ENCODE measurements around the gene SFXN5.
A peak's percentile ranks its signal among the peaks of the same experiment; 100 is the strongest.

Gene SFXN5

DNA sequence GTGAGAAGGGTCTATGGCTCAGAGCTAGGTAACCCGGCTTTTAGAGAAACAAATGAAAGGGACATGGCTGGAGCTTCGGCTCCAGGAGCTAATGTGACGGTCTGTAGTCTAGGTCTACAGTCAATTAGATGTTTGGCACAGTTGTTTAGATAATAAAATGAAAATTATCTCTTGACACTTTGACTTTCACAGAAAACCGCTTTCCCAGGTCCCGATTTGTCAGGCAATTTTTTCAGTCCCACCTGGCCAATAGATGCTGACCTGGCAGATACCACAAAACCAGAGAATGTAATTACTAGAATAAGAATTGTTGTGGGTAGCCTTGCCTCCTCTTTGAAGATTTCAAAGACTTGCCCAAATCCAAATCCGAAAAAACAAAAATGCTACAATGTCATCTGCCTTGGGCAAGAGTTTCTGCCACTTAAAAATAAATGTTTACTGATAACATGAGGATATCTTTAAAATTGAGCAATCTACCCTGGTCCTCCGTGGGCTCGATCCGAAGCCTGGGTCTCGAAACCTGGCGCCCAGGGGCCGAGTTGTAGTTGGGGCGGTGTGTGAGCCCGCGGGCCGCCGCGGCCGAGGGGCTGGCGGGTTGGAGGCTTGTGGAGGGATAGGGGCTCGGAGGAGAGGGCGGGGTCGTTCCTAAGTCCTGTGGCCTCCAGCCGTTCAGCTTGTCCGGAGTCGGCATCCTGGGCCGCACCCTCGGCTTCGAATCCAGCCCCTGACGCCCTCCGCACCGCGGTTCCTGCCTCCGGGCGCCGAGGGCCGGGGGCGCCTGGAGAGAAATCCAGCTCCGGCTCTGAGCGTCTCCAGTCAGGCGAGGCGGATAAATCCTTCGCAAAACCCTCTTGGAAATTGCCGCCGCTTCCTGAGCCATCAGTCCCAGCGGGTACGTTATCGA, 151.8 kb downstream of the SFXN5 start:
- no peak overlapping the region; the same call in 1 of the 2 replicates for H3K4me3 ChIP-seq (ENCODE audit: low read depth, low read length)
- TF ChIP-seq, protein P1, sequence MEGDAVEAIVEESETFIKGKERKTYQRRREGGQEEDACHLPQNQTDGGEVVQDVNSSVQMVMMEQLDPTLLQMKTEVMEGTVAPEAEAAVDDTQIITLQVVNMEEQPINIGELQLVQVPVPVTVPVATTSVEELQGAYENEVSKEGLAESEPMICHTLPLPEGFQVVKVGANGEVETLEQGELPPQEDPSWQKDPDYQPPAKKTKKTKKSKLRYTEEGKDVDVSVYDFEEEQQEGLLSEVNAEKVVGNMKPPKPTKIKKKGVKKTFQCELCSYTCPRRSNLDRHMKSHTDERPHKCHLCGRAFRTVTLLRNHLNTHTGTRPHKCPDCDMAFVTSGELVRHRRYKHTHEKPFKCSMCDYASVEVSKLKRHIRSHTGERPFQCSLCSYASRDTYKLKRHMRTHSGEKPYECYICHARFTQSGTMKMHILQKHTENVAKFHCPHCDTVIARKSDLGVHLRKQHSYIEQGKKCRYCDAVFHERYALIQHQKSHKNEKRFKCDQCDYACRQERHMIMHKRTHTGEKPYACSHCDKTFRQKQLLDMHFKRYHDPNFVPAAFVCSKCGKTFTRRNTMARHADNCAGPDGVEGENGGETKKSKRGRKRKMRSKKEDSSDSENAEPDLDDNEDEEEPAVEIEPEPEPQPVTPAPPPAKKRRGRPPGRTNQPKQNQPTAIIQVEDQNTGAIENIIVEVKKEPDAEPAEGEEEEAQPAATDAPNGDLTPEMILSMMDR (IDR thresholded peaks at IDR 0.05; ENCODE audit: insufficient read depth, low read depth, low read length, missing control alignments) = no peak
- DNase-seq (ENCODE audit: low read depth) = peak; percentile 30

DNA sequence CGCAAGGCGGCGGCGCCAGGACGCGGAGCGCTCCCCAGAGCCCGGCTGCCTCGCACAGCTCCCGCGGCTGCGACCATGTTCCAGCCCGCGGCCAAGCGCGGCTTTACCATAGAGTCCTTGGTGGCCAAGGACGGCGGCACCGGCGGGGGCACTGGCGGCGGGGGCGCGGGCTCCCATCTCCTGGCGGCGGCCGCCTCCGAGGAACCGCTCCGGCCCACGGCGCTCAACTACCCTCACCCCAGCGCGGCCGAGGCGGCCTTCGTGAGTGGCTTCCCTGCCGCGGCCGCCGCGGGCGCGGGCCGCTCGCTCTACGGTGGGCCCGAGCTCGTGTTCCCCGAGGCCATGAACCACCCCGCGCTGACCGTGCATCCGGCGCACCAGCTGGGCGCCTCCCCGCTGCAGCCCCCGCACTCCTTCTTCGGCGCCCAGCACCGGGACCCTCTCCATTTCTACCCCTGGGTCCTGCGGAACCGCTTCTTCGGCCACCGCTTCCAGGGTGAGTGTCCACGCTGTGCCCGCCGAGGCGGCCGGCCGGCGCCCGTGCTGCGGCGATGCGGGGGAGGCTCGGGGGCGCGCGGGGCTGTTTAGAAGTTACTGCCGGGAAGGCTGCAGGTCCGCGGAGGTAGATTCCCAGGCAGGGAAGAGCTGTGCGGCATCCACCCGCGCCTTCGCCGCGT, 153.5 kb downstream of the SFXN5 start:
- TF ChIP-seq, protein P1 (IDR thresholded peaks at IDR 0.05; ENCODE audit: insufficient read depth, low read depth, low read length, missing control alignments) = no peak
- H3K4me3 ChIP-seq (ENCODE audit: low read depth, low read length) = peak overlapping the region; percentile 28
- no peak for DNase-seq (ENCODE audit: low read depth)

DNA sequence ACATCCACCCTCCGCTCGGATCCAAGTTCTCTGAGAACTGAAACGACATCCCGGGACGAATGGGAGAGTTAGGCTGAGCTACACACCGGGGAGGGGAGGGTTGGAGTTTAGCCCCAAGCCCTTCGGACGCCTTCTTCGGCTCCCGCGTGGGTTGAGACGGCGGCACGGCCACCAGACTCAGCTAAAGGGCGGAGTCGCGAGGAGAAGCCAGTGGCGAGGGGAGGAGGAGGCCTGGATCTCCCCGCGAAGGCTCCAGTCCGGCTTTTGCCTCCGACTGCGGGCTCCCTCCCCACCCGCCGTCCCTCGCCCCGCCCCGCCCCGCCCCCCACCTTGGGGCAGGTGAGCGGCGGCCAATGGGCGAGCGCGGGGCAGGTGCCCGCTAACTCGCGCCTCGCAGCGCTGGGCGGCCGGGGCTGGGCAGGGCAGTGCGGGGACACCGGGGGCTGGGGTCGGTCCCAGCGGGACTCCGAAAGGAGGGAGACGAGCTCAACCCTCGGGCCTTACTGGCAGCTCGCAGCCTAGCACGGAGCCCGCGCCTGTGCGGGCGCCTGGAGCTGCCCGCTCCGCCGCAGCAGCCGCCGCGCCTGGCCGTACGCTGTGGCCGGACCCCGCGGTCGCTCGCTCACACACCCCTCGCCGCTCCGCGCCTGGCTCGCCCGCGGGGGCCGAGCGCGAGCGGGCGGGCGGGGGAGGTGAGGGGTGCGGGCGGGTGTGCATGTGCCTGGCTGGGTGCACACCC, 154.2 kb downstream of the SFXN5 start, which contains the start of gene EMX1:
Gene EMX1 (plus strand): TSS at position 382 of the 739 bp plus-strand sequence. CDS start 334 bp downstream, at position 716.
- TF ChIP-seq, protein P1 (IDR thresholded peaks at IDR 0.05; ENCODE audit: insufficient read depth, low read depth, low read length, missing control alignments) = no peak
- H3K4me3 ChIP-seq (ENCODE audit: low read depth, low read length) = peak within 1 kb of the TSS; percentile 59
- peak; percentile 85 for DNase-seq (ENCODE audit: low read depth)

DNA sequence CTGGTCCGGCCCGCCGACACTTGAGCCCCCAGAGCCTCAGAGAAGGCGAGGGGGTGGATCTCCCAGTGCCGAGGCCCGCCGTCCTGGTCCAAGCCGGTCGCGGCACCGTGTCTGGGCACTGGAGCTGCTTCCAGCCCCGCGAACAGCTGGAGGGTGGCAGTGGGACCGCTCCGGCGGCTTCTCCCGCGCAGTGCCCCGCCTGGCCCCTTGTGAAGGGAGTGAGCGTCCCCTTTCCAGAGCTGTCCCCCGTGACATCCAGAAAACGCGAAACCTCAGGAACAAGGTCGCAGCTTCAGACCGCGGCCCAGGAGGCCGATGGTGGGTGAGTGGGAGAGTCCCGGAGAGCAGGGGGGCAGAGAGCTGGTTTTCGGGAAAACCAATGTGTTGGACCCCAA, 154.8 kb downstream of the SFXN5 start:
- no peak for DNase-seq (ENCODE audit: low read depth)
- peak overlapping the region; percentile 59 for H3K4me3 ChIP-seq (ENCODE audit: low read depth, low read length)

DNA sequence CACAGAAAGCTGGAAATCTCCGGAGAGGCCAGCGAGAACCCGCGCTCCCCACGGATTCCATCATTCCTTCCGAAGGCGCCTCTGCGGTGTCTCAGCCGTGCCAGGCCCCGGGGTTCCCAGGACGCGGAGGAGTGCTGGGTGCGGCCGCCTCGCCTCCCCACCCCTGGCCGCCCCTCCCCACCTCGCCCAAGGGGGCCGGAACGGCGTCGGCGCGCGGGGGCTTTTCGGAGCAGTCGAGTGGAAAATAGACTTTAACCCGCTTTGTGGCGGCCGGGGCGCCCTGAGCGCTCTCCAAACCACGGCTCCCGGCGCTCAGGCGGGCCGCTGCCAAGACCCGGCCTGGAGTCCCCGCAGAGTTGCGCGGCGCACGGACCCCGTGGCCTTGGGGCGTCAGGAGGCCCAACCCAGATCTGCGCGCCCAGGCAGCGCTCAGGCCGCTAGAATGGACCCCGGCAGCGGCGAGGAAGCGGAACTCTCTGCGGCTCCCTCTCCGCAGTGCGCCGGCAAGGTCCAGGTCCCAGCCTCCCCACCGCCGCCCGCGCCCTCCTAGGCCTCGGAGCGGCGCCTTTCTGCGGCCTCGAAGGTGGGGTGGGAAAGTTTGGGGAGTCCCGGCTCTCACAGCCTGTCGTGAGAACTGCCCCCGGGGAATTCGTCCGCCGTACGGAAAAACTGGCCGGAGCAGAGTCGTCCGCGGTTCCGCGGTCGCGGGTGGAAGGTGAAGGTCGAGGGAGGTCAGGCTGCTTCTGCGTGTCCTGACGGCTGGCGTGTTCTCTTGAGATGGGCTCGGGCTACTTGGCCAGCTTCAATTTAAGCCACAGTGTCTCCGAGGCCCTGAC, 155.4 kb downstream of the SFXN5 start:
- DNase-seq (ENCODE audit: low read depth) = peak; percentile 89
- TF ChIP-seq, protein P1 (IDR thresholded peaks at IDR 0.05; ENCODE audit: insufficient read depth, low read depth, low read length, missing control alignments) = no peak
- H3K4me3 ChIP-seq (ENCODE audit: low read depth, low read length) = peak overlapping the region; percentile 59

More for the DNA sequence above, 154.8 kb downstream of the SFXN5 start:
- TF ChIP-seq, protein P1 (IDR thresholded peaks at IDR 0.05; ENCODE audit: insufficient read depth, low read depth, low read length, missing control alignments) = no peak

Data from GM12865 (cell line).